KMS-11 (cell line): ENCODE measurements around the gene HOXA1.

Source experiments
- H2AFZ ChIP-seq: fragments of 200-600 bp; sonication (generic); 2 replicates; pipeline ENCODE4 v1.6.1; 2016; ENCODE audit warnings: antibody characterized with exemption, mixed run types, low read depth
- H3K27ac ChIP-seq: fragments of 200-600 bp; sonication (generic); 2 replicates; pipeline ENCODE4 v1.6.1; 2016; ENCODE audit warnings: mild to moderate bottlenecking, mixed run types
- H3K27me3 ChIP-seq: fragments of 200-600 bp; sonication (generic); 2 replicates; pipeline ENCODE4 v1.6.1; 2017; ENCODE audit warnings: mild to moderate bottlenecking, low read depth, mixed run types, moderate library complexity; ENCODE audit not compliant: insufficient read depth
- H3K36me3 ChIP-seq: fragments of 200-600 bp; sonication (generic); 2 replicates; pipeline ENCODE4 v1.6.1; 2017; ENCODE audit warnings: mild to moderate bottlenecking, mixed run types; ENCODE audit not compliant: insufficient read depth
- H3K4me1 ChIP-seq: fragments of 200-600 bp; sonication (generic); 2 replicates; pipeline ENCODE4 v1.6.1; 2016; ENCODE audit warnings: mild to moderate bottlenecking, low read depth, mixed run types; ENCODE audit not compliant: poor library complexity, severe bottlenecking
- H3K4me2 ChIP-seq: fragments of 200-600 bp; sonication (generic); 2 replicates; pipeline ENCODE4 v1.7.0; 2016; ENCODE audit warnings: mild to moderate bottlenecking, mixed run types
- H3K4me3 ChIP-seq: fragments of 200-600 bp; sonication (generic); IDR thresholded peaks from 2 replicates; pipeline ENCODE4 v1.6.1; 2017; ENCODE audit warnings: low read depth, low read length, mixed read lengths; ENCODE audit not compliant: insufficient read depth
- H3K79me2 ChIP-seq: fragments of 200-600 bp; sonication (generic); 2 replicates; pipeline ENCODE4 v1.6.1; 2016; ENCODE audit warnings: low read depth, mixed run types; ENCODE audit not compliant: insufficient read depth
- H3K9ac ChIP-seq: fragments of 200-600 bp; sonication (generic); 2 replicates; pipeline ENCODE4 v1.6.1; 2016; ENCODE audit warnings: mild to moderate bottlenecking, mixed run types
- H4K20me1 ChIP-seq: fragments of 200-600 bp; sonication (generic); 2 replicates; pipeline ENCODE4 v1.6.1; 2016; ENCODE audit warnings: mild to moderate bottlenecking, mixed run types; ENCODE audit not compliant: insufficient read depth
- CTCF ChIP-seq: fragments of 200-600 bp; sonication (generic); conservative IDR thresholded peaks from 2 replicates; pipeline ENCODE4 v1.6.1; 2017; ENCODE audit warnings: low read depth, mild to moderate bottlenecking, antibody characterized with exemption, low read length, moderate library complexity, mixed read lengths

Gene HOXA1

GRCh38 chr7:27111751-27112277 lies 16.0 kb upstream of the HOXA1 start:
- Histone ChIP-seq H3K36me3 (no peaks in the 10 kb centered on the region), H4K20me1 (no peaks in the 10 kb centered on the region), H3K4me1 (no peaks in the 10 kb centered on the region), H3K9ac (no peak overlapping the region), H3K79me2 (no peaks in the 10 kb centered on the region), H3K27me3 (no peaks in the 10 kb centered on the region), H3K4me2 (no peak overlapping the region), H3K27ac (no peak overlapping the region), H3K4me3 (no peak overlapping the region), H2AFZ (no peak overlapping the region)
- no peak for TF ChIP-seq CTCF

DNA sequence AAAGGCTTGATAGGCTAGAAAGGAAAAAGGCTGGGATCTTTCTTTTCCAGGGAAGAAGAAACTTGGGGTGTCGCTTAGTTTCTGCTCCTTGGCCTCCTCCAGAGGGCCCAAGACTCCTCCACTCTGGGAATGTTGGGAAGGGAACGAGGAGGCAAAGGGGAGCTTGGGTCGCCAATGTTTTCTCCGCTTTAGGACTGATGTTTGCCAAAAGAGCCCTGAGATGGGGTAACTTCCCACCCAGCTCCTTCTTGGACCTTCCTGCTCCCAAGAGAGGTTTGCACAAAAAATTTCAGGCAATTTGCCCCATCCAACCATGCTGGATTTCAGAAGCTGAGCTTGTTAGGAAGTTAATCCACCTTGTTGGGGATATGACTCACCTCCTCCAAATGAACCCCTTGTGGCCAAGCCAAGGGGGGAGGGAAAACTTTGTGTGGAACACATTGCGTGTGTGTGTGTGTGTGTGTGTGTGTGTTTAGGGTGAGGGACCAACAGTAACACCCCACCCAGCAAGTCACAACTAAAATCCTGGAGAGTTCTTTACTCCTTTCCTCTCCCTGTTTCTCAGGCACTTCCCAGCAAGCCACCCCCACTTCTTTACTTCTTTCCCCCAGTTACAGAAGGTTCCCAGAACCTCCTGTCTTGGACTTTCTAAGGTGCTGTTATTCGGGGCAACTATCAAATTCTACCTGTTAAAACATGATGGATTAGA lies 15.4 kb upstream of the HOXA1 start:
- Histone ChIP-seq H3K4me2 (no peak overlapping the region), H3K79me2 (no peaks in the 10 kb centered on the region), H3K4me1 (no peaks in the 10 kb centered on the region), H2AFZ (no peak overlapping the region), H3K36me3 (no peaks in the 10 kb centered on the region), H3K9ac (no peak overlapping the region), H3K27me3 (no peaks in the 10 kb centered on the region), H4K20me1 (no peaks in the 10 kb centered on the region), H3K4me3 (no peak overlapping the region), H3K27ac (no peak overlapping the region)
- no peak for TF ChIP-seq CTCF

DNA sequence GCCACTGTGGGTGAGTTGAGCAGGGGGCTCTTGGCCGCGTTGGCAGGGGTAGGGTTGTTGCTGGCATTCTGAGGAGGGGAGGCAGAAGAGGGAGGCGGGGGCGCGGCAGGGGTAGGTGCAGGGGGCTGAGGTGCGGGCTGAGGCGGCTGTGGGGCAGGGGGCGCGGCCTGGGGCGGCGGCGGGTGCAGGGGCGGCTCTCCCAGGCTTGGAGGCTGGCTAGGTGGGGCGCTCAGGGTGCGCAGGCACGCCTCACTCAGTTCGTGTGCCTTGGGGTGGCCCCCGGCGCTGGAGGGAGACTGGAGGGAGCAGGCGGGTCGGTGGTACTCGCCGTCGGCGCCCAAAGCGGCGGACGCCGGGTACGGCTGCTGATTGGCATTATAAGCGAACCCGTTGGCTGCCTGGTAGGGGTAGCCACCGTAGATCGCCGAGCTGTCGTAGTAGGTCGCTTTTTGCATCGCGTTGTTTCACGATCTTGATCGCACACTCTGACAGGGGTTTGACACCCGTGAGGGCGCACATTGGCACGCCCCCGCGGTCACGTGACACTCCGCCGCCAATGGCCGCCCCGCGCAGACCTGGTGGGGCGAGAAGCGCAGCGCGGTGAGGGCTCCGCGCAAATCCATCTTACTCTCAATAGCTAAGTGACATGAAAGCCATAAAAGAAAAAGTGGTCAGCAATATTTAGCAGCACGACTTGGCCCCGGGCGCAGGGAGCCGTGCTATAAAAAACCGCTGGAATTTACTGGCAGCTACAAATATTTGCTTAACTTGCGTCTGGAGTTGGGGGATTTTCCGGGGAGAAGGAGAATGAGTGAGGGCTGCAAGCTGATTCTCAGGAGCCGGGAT lies 14.6 kb upstream of the HOXA1 start:
- Histone ChIP-seq H3K4me1 (no peaks in the 10 kb centered on the region), H3K4me3 (no peak overlapping the region), H3K27me3 (no peaks in the 10 kb centered on the region), H3K36me3 (no peaks in the 10 kb centered on the region), H3K79me2 (no peaks in the 10 kb centered on the region), H3K27ac (no peak overlapping the region), H4K20me1 (no peaks in the 10 kb centered on the region), H2AFZ (no peak overlapping the region), H3K4me2 (no peak overlapping the region), H3K9ac (no peak overlapping the region)
- TF ChIP-seq CTCF = no peak

DNA sequence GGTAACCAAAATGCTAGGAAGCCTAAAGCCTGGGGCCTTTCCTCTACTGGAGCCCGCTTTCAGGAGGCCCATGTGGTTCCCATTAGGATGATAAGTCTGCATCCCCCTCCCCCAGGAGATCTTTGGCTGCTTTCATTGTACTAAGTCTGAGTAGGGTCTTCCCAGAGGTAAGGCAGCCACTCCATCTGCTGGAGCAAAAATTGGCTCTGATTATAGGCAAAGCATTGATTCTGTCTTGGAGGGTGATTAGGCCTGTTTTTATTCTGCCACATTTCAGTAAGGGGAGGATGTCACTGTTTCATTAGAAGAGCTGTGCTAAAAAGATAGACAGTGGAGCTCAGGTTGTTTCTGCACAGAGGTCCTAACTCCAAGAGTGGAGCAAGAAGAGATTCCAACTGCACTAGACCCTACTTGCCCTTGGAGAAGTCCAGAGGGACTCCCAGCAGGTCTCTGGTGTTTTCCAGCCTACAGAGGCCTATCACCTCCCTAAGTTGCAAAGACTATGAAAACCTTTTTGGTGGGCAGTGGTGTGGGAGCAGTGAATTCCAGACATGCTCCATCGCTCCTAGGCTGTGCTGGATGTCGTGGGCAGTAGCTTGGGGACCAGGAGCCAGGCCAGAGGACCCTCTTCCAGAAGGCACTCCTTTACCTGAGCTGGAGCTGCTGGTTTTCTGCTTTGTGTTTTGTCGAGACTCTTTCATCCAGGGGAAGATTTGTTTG lies 13.8 kb upstream of the HOXA1 start:
- Histone ChIP-seq H3K27ac (no peak overlapping the region), H3K79me2 (no peaks in the 10 kb centered on the region), H3K27me3 (no peaks in the 10 kb centered on the region), H3K4me1 (no peaks in the 10 kb centered on the region), H4K20me1 (no peaks in the 10 kb centered on the region), H3K36me3 (no peaks in the 10 kb centered on the region), H3K4me3 (no peak overlapping the region), H3K4me2 (no peak overlapping the region), H2AFZ (no peak overlapping the region), H3K9ac (no peak overlapping the region)
- no peak for TF ChIP-seq CTCF
